ENCODE measurements around the gene PRKCE. TPM values are rescaled to one million over a fixed set of nuclear protein-coding genes. Genes with fewer than 3 reads are reported as not detected.

PRKCE gene
- total and polyA plus RNA-seq, 2 experiments from 2014 or later: 0.94 to 1.2 TPM

- Mint-ChIP-seq H3K4me1 (peaks cover 3% of the 10 kb centered on the region; the same call in 2 of the 3 replicates), H3K27me3 (ENCODE audit: insufficient read depth, low read depth, poor library complexity) (peaks cover 5% of the 10 kb centered on the region), H3K9me3 (no peaks in the 10 kb centered on the region), H3K4me3 (no peak overlapping the region), H3K36me3 (ENCODE audit: low read depth) (no peaks in the 10 kb centered on the region), H3K27ac (no peak overlapping the region)
- Histone ChIP-seq H3K4me1 (ENCODE audit: insufficient read depth) (no peaks in the 10 kb centered on the region), H3F3A (replicated peaks; ENCODE audit: low read depth) (no peaks in the 10 kb centered on the region), H2AFZ (no peak overlapping the region), H3K4me3 (no peak overlapping the region), H4K20me1 (replicated peaks; ENCODE audit: insufficient read depth) (no peaks in the 10 kb centered on the region), H3K79me2 (replicated peaks; ENCODE audit: insufficient read depth) (no peaks in the 10 kb centered on the region), H3K9me2 (ENCODE audit: insufficient read depth) (no peaks in the 10 kb centered on the region), H3K4me2 (no peak overlapping the region), H3K36me3 (ENCODE audit: insufficient read depth) (no peaks in the 10 kb centered on the region), H3K27me3 (ENCODE audit: insufficient read depth) (no peaks in the 10 kb centered on the region), H3K27ac (ENCODE audit: low read depth) (no peak overlapping the region)
- TF ChIP-seq CTCF (conservative IDR thresholded peaks at IDR 0.05; ENCODE audit: low read depth in 2 of 2) (no peak), EZH2 (IDR thresholded peaks at IDR 0.05; ENCODE audit: low read depth, unreplicated experiment) (no peak), ZNF114 (CRISPR knock-in tag; IDR thresholded peaks at IDR 0.05) (no peak), REST (IDR thresholded peaks at IDR 0.05; ENCODE audit: unreplicated experiment) (no peak), POLR2AphosphoS5 (IDR thresholded peaks at IDR 0.05; ENCODE audit: low read depth) (no peak), CREB1 (CRISPR knock-in tag; IDR thresholded peaks at IDR 0.05; ENCODE audit: low read depth) (no peak), ZNF462 (CRISPR knock-in tag; IDR thresholded peaks at IDR 0.05) (no peak), JUNB (IDR thresholded peaks at IDR 0.05; ENCODE audit: unreplicated experiment) (no peak)
- DNase-seq (ENCODE audit: low spot score) (no peak), ATAC-seq (no peak)
Observed at GRCh38 chr2:46157072-46157965, 505.8 kb downstream of the PRKCE start.
